Measurements from ENCODE around the gene TUFT1. TPM values are rescaled to one million over a fixed set of nuclear protein-coding genes. Genes with fewer than 3 reads are reported as not detected.

The TUFT1 gene
- total RNA-seq, 1 experiment from 2014 or later, result 12.3 TPM

- POLR2A ChIA-PET, result interaction anchor here (1.0 kb wide), 1 partner anchor 120 kb away, joined by 3 read pairs; no protein-coding TSS in a partner anchor
- no TSS peak for BruUV-seq (replicated peaks)
Measured at GRCh38 chr1:151519667-151520066, 20.4 kb upstream of the TUFT1 start.

DNA sequence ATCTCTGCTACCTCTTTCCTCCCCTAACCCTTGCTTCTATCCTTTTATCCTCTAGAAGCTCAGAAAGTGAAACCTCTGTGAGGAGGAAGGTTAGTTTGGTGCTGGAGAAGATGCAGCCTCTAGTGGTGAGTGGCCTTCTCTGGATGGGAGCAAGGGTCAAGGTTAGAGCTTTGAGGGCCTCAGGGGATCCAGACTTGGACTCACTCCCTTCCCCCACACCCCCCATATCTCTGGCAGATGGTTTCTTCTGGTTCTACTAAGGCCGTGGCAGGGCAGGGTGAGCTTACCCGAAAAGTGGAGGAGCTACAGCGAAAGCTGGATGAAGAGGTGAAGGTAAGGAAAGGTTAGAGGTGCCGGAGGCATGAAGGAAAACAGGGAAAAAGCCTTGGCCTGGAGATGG is 19.8 kb upstream of the TUFT1 start:
- Histone ChIP-seq H3K9me3 (ENCODE audit: control insufficient read depth in 1 of 2, insufficient read depth in 1 of 2, low read depth in 1 of 2, low read length in 2 of 2) (no peaks in the 10 kb centered on the region), H3K36me3 (ENCODE audit: control insufficient read depth in 1 of 2, insufficient read depth in 2 of 2, low read length in 2 of 2) (peaks cover 19 to 25% of the 10 kb centered on the region in 2 experiments; a peak in 3 of 4 replicates), H3K9me2 (ENCODE audit: insufficient read depth) (no peaks in the 10 kb centered on the region), H3K27ac (ENCODE audit: low read depth, low read length) (no peak overlapping the region), H3K4me2 (ENCODE audit: low read length) (no peak overlapping the region), H2AFZ (ENCODE audit: low read depth, low read length, poor library complexity, severe bottlenecking) (no peak overlapping the region), H3K4me1 (ENCODE audit: control insufficient read depth in 1 of 2, insufficient read depth in 2 of 2, low read length in 2 of 2) (peaks cover 17 to 20% of the 10 kb centered on the region in 2 experiments), H3K27me3 (ENCODE audit: insufficient read depth, low read length) (no peaks in the 10 kb centered on the region), H3K79me2 (ENCODE audit: insufficient read depth, low read length) (peaks cover 5% of the 10 kb centered on the region), H3K9ac (ENCODE audit: low read length) (no peak overlapping the region), H4K20me1 (ENCODE audit: insufficient read depth) (no peaks in the 10 kb centered on the region), H3K4me3 (replicated peaks in 1 of 2; ENCODE audit: low read depth in 1 of 2, low read length in 2 of 2) (no peak overlapping the region)
- DNase-seq (ENCODE audit: low read depth, low spot score), result no peak
- ChIA-PET CTCF (interaction anchor here (1.1 kb wide), 1 partner anchor 15 kb away, joined by 3 read pairs; no protein-coding TSS in a partner anchor), POLR2A (interaction anchor here (1.0 kb wide), 1 partner anchor 119 kb away, joined by 3 read pairs; no protein-coding TSS in a partner anchor), RAD21 (ENCODE audit: low non-redundant PET in 1 of 2, low total read pairs in 2 of 2, uncharacterized antibody in 2 of 2, unreplicated experiment in 2 of 2) (no interaction called here)
- no TSS peak for BruUV-seq (replicated peaks)
- intact Hi-C loops (cut with micrococcal nuclease), result no loop called here
- ATAC-seq, result no peak
- TF ChIP-seq SP1 (IDR thresholded peaks at IDR 0.05; ENCODE audit: low read depth) (no peak), EZH2 (IDR thresholded peaks at IDR 0.05) (no peak), ELF1 (IDR thresholded peaks at IDR 0.05; ENCODE audit: borderline replicate concordance, low read depth) (no peak), FOSL1 (IDR thresholded peaks at IDR 0.05; ENCODE audit: low read depth) (no peak), TCF7L2 (IDR thresholded peaks at IDR 0.05; ENCODE audit: borderline replicate concordance, extremely low read depth, insufficient read depth, insufficient read length) (no peak), ZNF274 (IDR thresholded peaks at IDR 0.05; ENCODE audit: low read depth, low read length) (no peak), ZFX (IDR thresholded peaks at IDR 0.05) (no peak), SIN3A (IDR thresholded peaks at IDR 0.05; ENCODE audit: low read depth) (no peak), POLR2AphosphoS5 (IDR thresholded peaks at IDR 0.05; ENCODE audit: low read depth, low read length) (no peak), JUND (IDR thresholded peaks at IDR 0.05) (no peak)
- TF ChIP-seq, protein P1, sequence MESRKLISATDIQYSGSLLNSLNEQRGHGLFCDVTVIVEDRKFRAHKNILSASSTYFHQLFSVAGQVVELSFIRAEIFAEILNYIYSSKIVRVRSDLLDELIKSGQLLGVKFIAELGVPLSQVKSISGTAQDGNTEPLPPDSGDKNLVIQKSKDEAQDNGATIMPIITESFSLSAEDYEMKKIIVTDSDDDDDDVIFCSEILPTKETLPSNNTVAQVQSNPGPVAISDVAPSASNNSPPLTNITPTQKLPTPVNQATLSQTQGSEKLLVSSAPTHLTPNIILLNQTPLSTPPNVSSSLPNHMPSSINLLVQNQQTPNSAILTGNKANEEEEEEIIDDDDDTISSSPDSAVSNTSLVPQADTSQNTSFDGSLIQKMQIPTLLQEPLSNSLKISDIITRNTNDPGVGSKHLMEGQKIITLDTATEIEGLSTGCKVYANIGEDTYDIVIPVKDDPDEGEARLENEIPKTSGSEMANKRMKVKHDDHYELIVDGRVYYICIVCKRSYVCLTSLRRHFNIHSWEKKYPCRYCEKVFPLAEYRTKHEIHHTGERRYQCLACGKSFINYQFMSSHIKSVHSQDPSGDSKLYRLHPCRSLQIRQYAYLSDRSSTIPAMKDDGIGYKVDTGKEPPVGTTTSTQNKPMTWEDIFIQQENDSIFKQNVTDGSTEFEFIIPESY (IDR thresholded peaks at IDR 0.05; ENCODE audit: extremely low read depth, insufficient replicate concordance, low read length), result no peak

More at GRCh38 chr1:151519667-151520066, 20.4 kb upstream of the TUFT1 start:
- intact Hi-C loops (cut with micrococcal nuclease), result no loop called here
- TF ChIP-seq ZNF274 (IDR thresholded peaks at IDR 0.05; ENCODE audit: low read depth, low read length) (no peak), EGR1 (IDR thresholded peaks at IDR 0.05; ENCODE audit: low read depth) (no peak), SRF (IDR thresholded peaks at IDR 0.05; ENCODE audit: low read depth) (no peak), JUND (IDR thresholded peaks at IDR 0.05) (no peak), EZH2phosphoT487 (IDR thresholded peaks at IDR 0.05; ENCODE audit: borderline replicate concordance) (no peak), ATF3 (IDR thresholded peaks at IDR 0.05) (no peak), ELF1 (IDR thresholded peaks at IDR 0.05; ENCODE audit: borderline replicate concordance, low read depth) (no peak), YY1 (IDR thresholded peaks at IDR 0.05; ENCODE audit: extremely low read depth, insufficient replicate concordance, low read depth, low read length) (no peak), RAD21 (IDR thresholded peaks at IDR 0.05; ENCODE audit: low read depth) (no peak), SP1 (IDR thresholded peaks at IDR 0.05; ENCODE audit: low read depth) (no peak)
- H4K20me1 ChIP-seq (ENCODE audit: insufficient read depth), result no peaks in the 10 kb centered on the region
- no peaks in the 10 kb centered on the region for H3K9me3 ChIP-seq (ENCODE audit: control insufficient read depth in 1 of 2, insufficient read depth in 1 of 2, low read depth in 1 of 2, low read length in 2 of 2)
- H3K27ac ChIP-seq (ENCODE audit: low read depth, low read length), result no peak overlapping the region
- DNase-seq (ENCODE audit: low read depth, low spot score) (no peak), ATAC-seq (no peak)
- H3K9ac ChIP-seq (ENCODE audit: low read length), result no peak overlapping the region
- H3K4me3 ChIP-seq (replicated peaks in 1 of 2; ENCODE audit: low read depth in 1 of 2, low read length in 2 of 2), result no peak overlapping the region
- H3K4me2 ChIP-seq (ENCODE audit: low read length), result no peak overlapping the region
- H2AFZ ChIP-seq (ENCODE audit: low read depth, low read length, poor library complexity, severe bottlenecking), result no peak overlapping the region
- peaks cover 12% of the 10 kb centered on the region for H3K79me2 ChIP-seq (ENCODE audit: insufficient read depth, low read length)
- peaks cover 24 to 27% of the 10 kb centered on the region in 2 experiments for H3K4me1 ChIP-seq (ENCODE audit: control insufficient read depth in 1 of 2, insufficient read depth in 2 of 2, low read length in 2 of 2)
- H3K9me2 ChIP-seq (ENCODE audit: insufficient read depth), result no peaks in the 10 kb centered on the region
- no peaks in the 10 kb centered on the region for H3K27me3 ChIP-seq (ENCODE audit: insufficient read depth, low read length)
- H3K36me3 ChIP-seq (ENCODE audit: control insufficient read depth in 1 of 2, insufficient read depth in 2 of 2, low read length in 2 of 2), result peaks cover 18 to 25% of the 10 kb centered on the region in 2 experiments; a peak in 3 of 4 replicates
- ChIA-PET CTCF (no interaction called here), RAD21 (ENCODE audit: low non-redundant PET in 1 of 2, low total read pairs in 2 of 2, uncharacterized antibody in 2 of 2, unreplicated experiment in 2 of 2) (no interaction called here)
